ENCODE results near the gene LTV1.

DNA sequence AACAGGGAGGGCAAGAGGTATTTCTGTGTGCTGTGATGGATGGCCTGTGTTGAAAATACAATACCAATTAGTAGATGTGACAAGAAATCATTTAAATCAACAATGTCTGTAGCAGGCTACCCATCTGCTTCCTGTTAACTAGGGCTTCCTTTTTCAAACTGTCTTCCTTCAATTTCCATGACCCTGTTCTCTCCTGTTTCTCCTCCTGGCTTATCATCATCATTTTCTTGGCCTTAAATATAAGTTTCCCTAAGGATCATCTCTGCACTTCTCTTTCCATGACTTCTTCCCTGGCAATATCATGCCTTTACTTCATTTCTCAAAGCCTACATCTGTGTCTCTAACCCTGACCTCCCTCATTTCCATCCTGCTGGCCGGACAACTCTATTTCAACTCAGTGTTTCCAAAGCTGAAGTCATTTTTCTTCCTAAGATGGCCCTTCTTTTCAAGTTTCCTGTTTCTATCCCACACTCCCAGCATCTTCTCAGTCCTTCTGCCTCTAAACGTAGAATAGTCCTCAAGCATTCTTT, 39.3 kb downstream of the LTV1 start:
- TF ChIP-seq POLR2A (IDR thresholded peaks at IDR 0.05): no peak
- TF ChIP-seq, protein P1, sequence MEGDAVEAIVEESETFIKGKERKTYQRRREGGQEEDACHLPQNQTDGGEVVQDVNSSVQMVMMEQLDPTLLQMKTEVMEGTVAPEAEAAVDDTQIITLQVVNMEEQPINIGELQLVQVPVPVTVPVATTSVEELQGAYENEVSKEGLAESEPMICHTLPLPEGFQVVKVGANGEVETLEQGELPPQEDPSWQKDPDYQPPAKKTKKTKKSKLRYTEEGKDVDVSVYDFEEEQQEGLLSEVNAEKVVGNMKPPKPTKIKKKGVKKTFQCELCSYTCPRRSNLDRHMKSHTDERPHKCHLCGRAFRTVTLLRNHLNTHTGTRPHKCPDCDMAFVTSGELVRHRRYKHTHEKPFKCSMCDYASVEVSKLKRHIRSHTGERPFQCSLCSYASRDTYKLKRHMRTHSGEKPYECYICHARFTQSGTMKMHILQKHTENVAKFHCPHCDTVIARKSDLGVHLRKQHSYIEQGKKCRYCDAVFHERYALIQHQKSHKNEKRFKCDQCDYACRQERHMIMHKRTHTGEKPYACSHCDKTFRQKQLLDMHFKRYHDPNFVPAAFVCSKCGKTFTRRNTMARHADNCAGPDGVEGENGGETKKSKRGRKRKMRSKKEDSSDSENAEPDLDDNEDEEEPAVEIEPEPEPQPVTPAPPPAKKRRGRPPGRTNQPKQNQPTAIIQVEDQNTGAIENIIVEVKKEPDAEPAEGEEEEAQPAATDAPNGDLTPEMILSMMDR (IDR thresholded peaks at IDR 0.05): no peak
